ENCODE results near the gene TARM1. TPM values are rescaled to one million over a fixed set of nuclear protein-coding genes. Genes with fewer than 3 reads are reported as not detected.
A peak's percentile ranks its signal among the peaks of the same experiment; 100 is the strongest.

TARM1 gene
- total and polyA plus RNA-seq, 2 of the 4 experiments (the other 2 are of a cell fraction): not detected

GRCh38 chr19:54096617-54097106, 15.5 kb upstream of the TARM1 start:
- Histone ChIP-seq H3K9me1 (ENCODE audit: insufficient read depth, low read length) (no peaks in the 10 kb centered on the region), H2BK20ac (ENCODE audit: low read depth, low read length) (no peak overlapping the region), H4K20me1 (ENCODE audit: insufficient read depth, low read length) (no peaks in the 10 kb centered on the region), H3K27me3 (ENCODE audit: control insufficient read depth, insufficient read depth, low read length) (peaks cover 3% of the 10 kb centered on the region; the same call in 1 of the 2 replicates), H3K4me1 (ENCODE audit: control insufficient read depth, insufficient read depth, low read length) (peaks cover 6% of the 10 kb centered on the region), H2BK120ac (ENCODE audit: low read depth, low read length) (no peak overlapping the region), H3K23ac (ENCODE audit: low read depth, low read length) (no peak overlapping the region), H2BK5ac (ENCODE audit: low read depth, low read length, poor library complexity, severe bottlenecking) (no peak overlapping the region), H3K4me3 (ENCODE audit: insufficient read depth, low read depth, low read length) (peak overlapping the region; percentile 38), H3K18ac (ENCODE audit: low read depth, low read length) (no peak overlapping the region), H2BK15ac (ENCODE audit: low read depth, low read length) (no peak overlapping the region), H3K36me3 (ENCODE audit: control insufficient read depth, insufficient read depth, low read length) (no peaks in the 10 kb centered on the region), H3K9me3 (ENCODE audit: control insufficient read depth, insufficient read depth, low read length) (no peaks in the 10 kb centered on the region), H3K27ac (ENCODE audit: insufficient read depth, low read length) (no peak overlapping the region), H3K4ac (ENCODE audit: low read depth, low read length) (0 out of 2 replicates have a peak overlapping the region, but pooled peaks have one; percentile 8), H4K8ac (ENCODE audit: low read depth in 2 of 2, low read length in 2 of 2) (peak overlapping the region; percentile 32 to 63; a peak in 3 of 4 replicates), H3K79me1 (ENCODE audit: low read depth in 1 of 2, low read length in 2 of 2) (no peaks in the 10 kb centered on the region), H3K14ac (replicated peaks; ENCODE audit: low read depth, low read length) (no peak overlapping the region), H2AK9ac (replicated peaks; ENCODE audit: low read depth, low read length, poor library complexity) (peak overlapping the region; percentile 37), H3K56ac (ENCODE audit: extremely low read depth, insufficient read depth, low read length) (no peak overlapping the region), H3K4me2 (ENCODE audit: low read depth, low read length) (peak overlapping the region; percentile 79), H3K9ac (ENCODE audit: low read depth, low read length) (peak overlapping the region; percentile 36; the same call in 1 of the 2 replicates), H2AK5ac (ENCODE audit: low read depth, low read length) (no peak overlapping the region), H4K91ac (ENCODE audit: insufficient read depth, low read depth, low read length) (peak overlapping the region; percentile 41; the same call in 1 of the 2 replicates), H4K5ac (ENCODE audit: low read depth, low read length) (peak overlapping the region; percentile 30; the same call in 1 of the 2 replicates), H2AFZ (replicated peaks; ENCODE audit: low read length, poor library complexity) (peak overlapping the region; percentile 97)
- DNase-seq (peak; percentile 17), ATAC-seq (ENCODE audit: low read depth) (peak; percentile 56)
- TF ChIP-seq POLR2A (IDR thresholded peaks at IDR 0.05; ENCODE audit: low read depth, low read length): no peak
- TF ChIP-seq USF2 (IDR thresholded peaks at IDR 0.05; ENCODE audit: low read depth, low read length): no peak
- TF ChIP-seq MAZ (IDR thresholded peaks at IDR 0.05; ENCODE audit: borderline replicate concordance, low read depth, low read length): 0 out of 2 replicates have a peak, but pooled peaks have one; percentile 5
- TF ChIP-seq CTCF (conservative IDR thresholded peaks at IDR 0.05; ENCODE audit: low read depth, low read length): peak; percentile 34
- TF ChIP-seq SMC3 (IDR thresholded peaks at IDR 0.05; ENCODE audit: low read depth, low read length): no peak
- TF ChIP-seq RAD21 (IDR thresholded peaks at IDR 0.05; ENCODE audit: low read length): no peak; the same call in 1 of the 2 replicates
- TF ChIP-seq FOS (IDR thresholded peaks at IDR 0.05; ENCODE audit: low read depth, low read length): no peak
- TF ChIP-seq CHD1 (IDR thresholded peaks at IDR 0.05; ENCODE audit: low read depth, low read length): no peak
- TF ChIP-seq RFX5 (IDR thresholded peaks at IDR 0.05; ENCODE audit: low read depth, low read length): no peak
- TF ChIP-seq BHLHE40 (IDR thresholded peaks at IDR 0.05; ENCODE audit: low read depth, low read length): no peak
- in situ Hi-C loops (cut with MboI; ENCODE audit: low sequenced_read_pairs): no loop called here
- ChIA-PET POLR2A (ENCODE audit: unreplicated experiment) (no interaction called here), CTCF (interaction anchor here (1.4 kb wide), 1 partner anchor 65 kb away, joined by 3 read pairs; no protein-coding TSS in a partner anchor)
- BruUV-seq (replicated peaks): no TSS peak
- dilution Hi-C loops (cut with HindIII; ENCODE audit: low sequenced_read_pairs, unreplicated experiment): no loop called here
- WGBS, 2 experiments (ENCODE audit: extremely low coverage in 2 of 2, insufficient read length in 1 of 2): 12% methylated on average over 5 of the region's 14 CpGs; no CpG with 5 or more reads in 1 of the 2 experiments
- intact Hi-C loops (cut with micrococcal nuclease): loop anchor here (5.0 to 10.0 kb wide), 2 partner anchors 289 to 762 kb away; partner anchors contain the start of gene ZNF845

All from IMR-90 (cell line).